HG03457 (cell line): Measurements from ENCODE around the gene AADAT.
"Not testable (repeated sequence)": the region's sequence is repeated elsewhere in the genome, so short reads cannot be mapped to it uniquely, and the experiment has no call there.

ENCODE experiments used
- ATAC-seq: cut with Tn5 transposase; IDR thresholded peaks from one replicate; pipeline ENCODE4 v1.9.1; 2021; ENCODE audit warnings: moderate number of reproducible peaks; ENCODE audit not compliant: unreplicated experiment

Gene AADAT

GRCh38 chr4:170089668-170090351, at the start of gene AADAT:
TSS of gene AADAT (minus strand) at chr4:170089956. CDS start at chr4:170089690, 266 bp downstream.
- peak; percentile 88 for ATAC-seq

- ATAC-seq: peak; percentile 86
Measured at GRCh38 chr4:170138580-170139194, 48.9 kb upstream of the AADAT start.

GRCh38 chr4:170137927-170138326, 48.2 kb upstream of the AADAT start:
- ATAC-seq: no peak

- no peak for ATAC-seq
Measured at GRCh38 chr4:170137466-170137865, 47.7 kb upstream of the AADAT start.

- no peak for ATAC-seq
Measured at GRCh38 chr4:170134821-170135220, 45.1 kb upstream of the AADAT start.

- ATAC-seq: no peak
Measured at GRCh38 chr4:170128219-170128804, 38.6 kb upstream of the AADAT start.

- ATAC-seq: no peak
Measured at GRCh38 chr4:170127758-170128157, 38.0 kb upstream of the AADAT start.

- no peak for ATAC-seq
Measured at GRCh38 chr4:170124406-170124805, 34.6 kb upstream of the AADAT start.

- ATAC-seq: no peak
Measured at GRCh38 chr4:170122252-170122651, 32.5 kb upstream of the AADAT start.

- ATAC-seq: no peak
Measured at GRCh38 chr4:170114636-170115035, 24.9 kb upstream of the AADAT start.

- not testable (repeated sequence) for ATAC-seq
Measured at GRCh38 chr4:170114183-170114582, 24.4 kb upstream of the AADAT start.

- no peak for ATAC-seq
Measured at GRCh38 chr4:170111546-170111945, 21.8 kb upstream of the AADAT start.

GRCh38 chr4:170111085-170111484, 21.3 kb upstream of the AADAT start:
- no peak for ATAC-seq

GRCh38 chr4:170110285-170110672, 20.5 kb upstream of the AADAT start:
- no peak for ATAC-seq

GRCh38 chr4:170109586-170110284, 20.0 kb upstream of the AADAT start:
- ATAC-seq: no peak

GRCh38 chr4:170106900-170107299, 17.1 kb upstream of the AADAT start:
- ATAC-seq: no peak

GRCh38 chr4:170102426-170102825, 12.7 kb upstream of the AADAT start:
- ATAC-seq: no peak

GRCh38 chr4:170098171-170098570, 8.4 kb upstream of the AADAT start:
- not testable (repeated sequence) for ATAC-seq

GRCh38 chr4:170097681-170098080, 7.9 kb upstream of the AADAT start:
- no peak for ATAC-seq

- no peak for ATAC-seq
Measured at GRCh38 chr4:170093973-170094535, 4.3 kb upstream of the AADAT start.

GRCh38 chr4:170091069-170091696, 1.4 kb upstream of the AADAT start:
- no peak for ATAC-seq
